Activated CD8-positive, alpha-beta memory T cell treated with anti-CD3 and anti-CD28 coated beads for 36 hours (primary cell): ENCODE results near the gene TP73. TPM values are rescaled to one million over a fixed set of nuclear protein-coding genes. Genes with fewer than 3 reads are reported as not detected.

Source experiments
- CTCF ChIA-PET: fragments of 350-600 bp; sonication (Branson Sonifier 250); formaldehyde crosslinking; loops from one replicate; lab custom pipeline; 2021; ENCODE audit warnings: antibody characterized with exemption; lab: Charles Lee
- POLR2A ChIA-PET: fragments of 350-600 bp; sonication (Branson Sonifier 250); formaldehyde crosslinking; loops from one replicate; lab custom pipeline; 2021; ENCODE audit warnings: antibody characterized with exemption; lab: Charles Lee
- total RNA-seq, 2 experiments: library from RNA; stranded (reverse); gene quantifications; one replicate each; pipeline ENCODE4 v1.2.3, GENCODE V29; 2021

The TP73 gene
- total RNA-seq, 2 experiments from 2014 or later, result 0.84 to 0.95 TPM

DNA sequence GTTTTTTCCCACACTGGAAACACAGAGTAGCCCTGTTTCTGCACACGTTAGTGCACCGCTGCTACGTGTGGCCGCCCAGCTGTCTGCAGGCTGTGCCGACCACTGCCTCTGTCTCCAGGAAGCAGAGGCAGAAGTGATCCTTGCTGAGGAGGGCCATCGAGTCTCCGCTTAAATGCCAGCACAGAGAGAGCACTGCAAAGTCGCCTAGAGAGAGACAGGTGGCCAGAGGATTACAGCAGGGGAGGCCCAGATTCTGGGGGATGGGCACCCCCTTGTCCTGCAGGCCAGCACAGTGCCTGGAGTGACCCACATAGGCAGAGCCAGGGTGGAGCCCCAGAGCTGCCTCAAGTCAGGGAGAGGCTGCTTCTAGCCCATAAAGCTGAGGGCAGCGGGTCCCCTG lies 21.4 kb upstream of the TP73 start:
- POLR2A ChIA-PET, result no interaction called here
- CTCF ChIA-PET, result no interaction called here

- POLR2A ChIA-PET, result no interaction called here
- CTCF ChIA-PET, result interaction anchor here (1.2 kb wide), 1 partner anchor 12 kb away, joined by 3 read pairs; no protein-coding TSS in a partner anchor
Measured at GRCh38 chr1:3631320-3632260, 20.7 kb upstream of the TP73 start.

DNA sequence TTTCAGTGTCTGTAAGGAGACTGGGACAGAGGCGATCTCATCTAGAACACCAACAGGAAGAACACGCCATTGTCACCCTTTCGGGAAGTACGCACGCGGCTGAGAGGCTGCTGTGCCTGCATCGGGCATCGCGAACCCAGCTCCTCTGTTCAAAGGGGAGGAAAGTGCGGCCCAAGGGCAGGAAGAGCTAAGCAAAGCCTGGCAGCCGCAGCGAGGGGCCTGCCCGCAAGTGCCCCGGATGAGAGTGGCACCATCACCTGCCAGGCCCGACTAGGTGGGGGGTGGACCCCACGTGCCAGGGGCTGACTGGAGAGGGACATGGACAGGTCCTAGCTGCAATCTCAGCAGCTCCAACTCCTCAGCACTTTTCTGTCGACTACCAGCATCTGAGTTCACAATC lies 20.0 kb upstream of the TP73 start:
- POLR2A ChIA-PET, result no interaction called here
- CTCF ChIA-PET, result interaction anchor here (1.2 kb wide), 1 partner anchor 13 kb away, joined by 3 read pairs; no protein-coding TSS in a partner anchor

GRCh38 chr1:3632716-3633343 lies 19.5 kb upstream of the TP73 start:
- POLR2A ChIA-PET, result no interaction called here
- CTCF ChIA-PET, result interaction anchor here (1.2 kb wide), 1 partner anchor 14 kb away, joined by 3 read pairs; no protein-coding TSS in a partner anchor

DNA sequence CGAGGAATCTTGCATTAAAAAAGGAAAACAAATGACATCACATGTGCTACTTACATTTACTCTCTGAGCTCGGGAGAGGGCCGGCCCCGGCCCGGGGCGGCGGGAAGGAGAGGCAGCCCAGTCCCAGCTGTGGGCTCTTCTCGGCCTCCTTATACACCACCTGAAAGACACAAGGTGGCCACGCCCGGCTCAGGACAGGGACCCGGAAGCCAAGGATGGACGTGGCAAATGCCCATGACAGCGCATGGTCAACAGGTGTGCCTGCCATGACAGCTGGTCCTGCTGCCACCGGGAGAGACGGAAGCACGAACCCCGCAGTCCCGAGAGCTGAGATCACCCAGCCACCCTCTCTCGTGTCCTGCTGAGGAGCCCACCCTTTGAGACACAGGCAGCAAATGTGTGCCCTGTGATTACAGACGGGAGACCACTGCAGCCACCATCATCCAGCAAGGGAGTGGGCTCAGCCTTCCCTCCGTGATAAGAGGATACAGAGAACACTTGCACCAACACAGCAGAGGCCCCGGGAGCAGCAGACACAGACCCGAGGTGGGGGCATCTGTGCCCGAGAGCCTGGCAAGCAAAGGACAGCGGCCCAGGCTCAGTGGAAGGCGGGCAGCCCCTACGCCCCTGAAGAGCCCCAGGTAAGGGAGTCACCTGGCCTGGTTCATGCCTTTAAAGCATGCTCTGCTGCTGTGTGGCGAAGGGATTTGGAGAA lies 18.8 kb upstream of the TP73 start:
- ChIA-PET POLR2A (no interaction called here), CTCF (no interaction called here)

DNA sequence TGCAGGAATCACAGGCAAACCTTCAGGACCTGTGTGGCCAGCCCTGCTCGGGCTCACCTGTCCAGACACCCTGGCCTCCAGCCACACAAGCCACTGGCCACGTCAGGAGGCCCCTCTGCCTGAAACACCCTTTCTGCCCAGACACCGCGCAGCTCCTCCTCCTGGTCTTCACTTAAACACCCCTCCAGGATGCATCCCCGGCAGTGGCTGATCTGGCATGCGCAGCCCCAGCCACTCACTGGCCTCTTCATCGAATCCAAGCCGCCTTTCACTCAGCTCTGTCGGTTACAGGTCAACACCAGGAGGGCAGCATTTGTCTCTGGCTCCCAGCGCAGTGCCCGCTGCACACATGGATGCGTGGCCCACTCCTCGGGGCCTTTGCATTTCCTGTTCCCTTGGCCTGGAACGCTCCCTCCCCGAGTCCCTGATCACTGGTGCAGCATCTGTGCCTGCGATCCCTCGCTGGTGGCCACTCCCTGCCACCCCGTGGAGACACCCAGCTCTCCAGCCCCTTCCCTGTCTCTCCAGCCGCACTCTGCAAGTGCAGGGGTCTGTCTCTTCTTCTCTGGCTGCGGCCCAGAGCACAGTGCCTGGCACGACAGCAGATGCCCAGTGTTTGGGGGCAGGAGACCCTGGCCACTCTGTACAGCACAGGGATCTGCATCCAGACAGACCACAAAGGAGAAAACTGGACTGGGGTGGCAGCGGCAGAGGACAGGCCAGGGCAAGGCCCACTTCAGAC lies 18.1 kb upstream of the TP73 start:
- ChIA-PET CTCF (no interaction called here), POLR2A (no interaction called here)

- ChIA-PET POLR2A (no interaction called here), CTCF (interaction anchor here (0.9 to 1.0 kb wide), 2 partner anchors 17 to 183 kb away, joined by 3 to 5 read pairs; no protein-coding TSS in a partner anchor)
Measured at GRCh38 chr1:3636080-3636479, 16.2 kb upstream of the TP73 start.

DNA sequence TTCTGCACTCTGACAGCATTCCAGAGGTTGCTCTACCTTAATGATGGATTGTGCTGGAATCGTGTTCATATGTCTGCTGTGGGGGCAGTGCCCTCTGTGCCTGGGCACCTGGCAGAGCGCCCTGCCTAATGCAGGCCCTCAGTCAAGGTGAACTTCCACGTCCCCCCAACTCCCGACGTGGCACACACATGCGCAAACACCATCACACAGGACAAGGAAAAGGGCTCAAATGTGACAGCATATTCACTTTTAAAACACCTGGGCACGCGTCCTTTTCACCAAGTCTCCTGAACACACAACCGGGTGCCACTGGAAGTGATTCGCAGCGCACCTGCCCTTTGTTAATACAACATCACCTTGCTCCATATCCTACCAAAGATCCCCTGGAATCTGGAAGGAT lies 15.8 kb upstream of the TP73 start:
- ChIA-PET POLR2A (no interaction called here), CTCF (no interaction called here)

DNA sequence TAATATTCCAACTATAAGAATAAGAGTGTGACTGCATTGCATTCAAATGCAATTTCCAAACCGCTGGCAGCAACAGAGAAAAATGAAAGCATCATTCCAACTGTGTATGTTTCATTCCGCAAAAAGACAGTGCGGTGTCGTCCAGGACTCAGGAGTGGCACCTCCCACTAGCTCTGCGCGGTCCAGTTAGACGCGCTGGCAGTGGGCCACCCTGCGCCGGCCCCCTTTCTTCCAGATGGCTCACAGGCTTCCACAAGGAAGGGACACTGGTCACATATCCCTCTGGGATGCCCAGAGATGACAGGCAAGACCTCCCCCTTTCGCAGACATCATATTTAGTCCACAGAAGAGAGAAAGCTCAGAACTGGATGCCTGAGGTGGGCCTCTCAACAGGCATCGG lies 14.3 kb upstream of the TP73 start:
- ChIA-PET POLR2A (no interaction called here), CTCF (no interaction called here)

DNA sequence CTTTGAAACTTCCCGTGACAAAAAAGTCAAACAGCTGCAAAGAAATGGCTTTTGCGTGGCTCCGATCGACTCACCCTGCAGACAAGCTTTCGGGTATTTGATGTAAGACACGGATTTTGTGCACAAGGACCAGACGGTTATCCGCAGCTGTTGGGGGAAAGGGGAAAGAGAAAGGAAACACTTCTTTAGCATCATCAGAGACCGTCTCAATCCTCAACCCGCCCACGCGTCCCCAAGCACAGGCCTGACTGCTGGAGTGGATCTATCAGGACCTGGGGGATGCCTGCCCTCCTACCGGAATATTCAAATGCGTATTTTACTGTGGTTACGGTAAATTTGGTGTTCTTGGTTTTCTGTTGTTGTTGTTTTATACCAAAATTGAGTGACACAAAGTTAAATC lies 13.6 kb upstream of the TP73 start:
- POLR2A ChIA-PET, result no interaction called here
- CTCF ChIA-PET, result no interaction called here

DNA sequence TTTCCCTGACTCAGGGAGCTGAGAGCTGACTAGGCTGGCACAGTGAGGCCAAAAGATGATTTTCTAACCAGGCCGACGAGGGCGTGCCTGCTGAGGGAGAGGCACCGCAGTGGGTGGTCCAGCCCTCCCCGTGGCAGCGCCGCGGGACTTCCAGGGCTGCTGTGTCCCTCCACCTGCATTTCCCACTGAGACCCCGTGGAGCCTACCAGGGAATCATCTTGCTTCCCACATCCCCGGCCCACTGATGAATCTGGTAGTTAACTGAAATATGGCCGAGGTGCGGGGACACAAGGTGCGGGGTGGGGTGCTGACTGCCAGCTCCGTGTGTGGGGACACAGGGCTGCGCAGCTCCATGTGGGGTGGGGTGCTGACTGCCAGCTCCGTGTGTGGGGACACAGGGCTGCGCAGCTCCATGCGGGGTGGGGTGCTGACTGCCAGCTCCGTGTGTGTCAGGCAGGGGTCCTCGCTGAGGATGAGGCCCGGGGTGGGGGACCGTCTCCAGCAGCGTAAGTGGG lies 12.9 kb upstream of the TP73 start:
- CTCF ChIA-PET, result no interaction called here

GRCh38 chr1:3640121-3640837 lies 12.0 kb upstream of the TP73 start:
- ChIA-PET CTCF (no interaction called here), POLR2A (no interaction called here)

More for the DNA sequence above, 12.9 kb upstream of the TP73 start:
- POLR2A ChIA-PET, result no interaction called here

DNA sequence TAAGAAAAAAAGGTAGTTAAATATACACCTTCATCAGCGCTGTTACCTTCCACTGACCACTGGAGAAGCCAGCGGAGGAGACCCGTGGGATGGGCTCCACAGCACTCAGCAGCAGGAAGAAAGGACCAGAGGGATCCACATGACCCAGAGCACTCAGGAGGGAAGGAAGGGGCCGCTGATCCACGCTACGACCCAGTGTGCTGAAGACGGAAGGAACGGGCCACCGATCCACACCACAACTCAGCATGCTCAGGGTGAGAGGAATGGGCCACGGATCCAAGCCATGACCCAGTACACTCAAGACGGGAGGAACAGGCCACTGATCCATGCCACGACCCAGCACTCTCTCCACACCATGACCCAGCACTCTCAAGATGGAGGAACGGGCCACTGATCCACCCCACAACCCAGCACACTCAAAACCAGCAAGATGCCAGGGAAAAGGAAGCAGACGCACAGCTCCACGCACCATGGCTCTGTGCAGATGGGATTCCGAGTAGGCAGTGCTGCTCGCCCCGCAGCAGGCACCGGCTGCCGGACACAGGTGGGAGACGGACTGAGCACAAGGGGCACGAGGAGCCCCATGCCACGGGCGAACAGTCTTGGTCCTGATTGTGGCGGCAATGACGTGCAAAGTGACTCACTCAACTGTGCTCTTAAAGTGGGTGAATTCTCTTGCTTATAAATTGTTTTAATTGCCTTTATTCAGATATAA lies 11.1 kb upstream of the TP73 start:
- ChIA-PET CTCF (no interaction called here), POLR2A (no interaction called here)

GRCh38 chr1:3641816-3642215 lies 10.5 kb upstream of the TP73 start:
- CTCF ChIA-PET, result no interaction called here
- POLR2A ChIA-PET, result no interaction called here

DNA sequence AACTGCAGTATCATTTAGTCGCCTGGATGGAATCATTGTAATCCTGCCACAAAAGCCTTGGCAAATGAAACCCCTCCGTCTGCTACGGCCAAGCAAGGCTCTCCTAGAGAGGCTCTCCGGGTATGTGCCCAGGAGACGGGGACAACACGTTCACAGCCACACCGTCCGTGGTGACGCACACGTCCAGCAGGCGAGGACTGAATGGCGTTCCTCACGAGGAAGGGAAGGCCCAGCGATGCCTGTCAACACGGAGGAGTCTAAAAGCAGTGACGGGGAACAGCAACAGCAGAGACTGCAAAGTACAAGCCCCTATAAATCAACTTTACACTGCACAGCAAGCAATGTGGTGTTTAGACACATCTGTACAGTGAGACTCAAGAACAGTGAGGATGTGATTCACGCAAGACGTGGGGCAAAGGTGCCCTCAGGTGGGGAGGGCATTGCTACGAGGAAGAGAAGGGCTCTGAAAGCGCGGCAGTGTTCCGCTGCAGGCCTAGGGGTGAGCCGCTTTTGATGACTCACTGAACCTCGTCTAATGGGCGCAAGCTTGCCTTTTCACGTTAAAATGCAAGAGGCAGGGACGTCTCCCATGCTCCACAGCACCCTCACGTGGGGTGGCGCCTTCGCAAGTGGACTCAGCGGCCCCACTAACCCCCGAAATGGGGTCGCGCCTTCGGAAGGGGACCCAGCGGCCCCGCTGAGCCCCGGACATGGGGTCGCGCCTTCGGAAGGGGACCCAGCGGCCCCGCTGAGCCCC lies 9.2 kb upstream of the TP73 start:
- ChIA-PET POLR2A (no interaction called here), CTCF (no interaction called here)

DNA sequence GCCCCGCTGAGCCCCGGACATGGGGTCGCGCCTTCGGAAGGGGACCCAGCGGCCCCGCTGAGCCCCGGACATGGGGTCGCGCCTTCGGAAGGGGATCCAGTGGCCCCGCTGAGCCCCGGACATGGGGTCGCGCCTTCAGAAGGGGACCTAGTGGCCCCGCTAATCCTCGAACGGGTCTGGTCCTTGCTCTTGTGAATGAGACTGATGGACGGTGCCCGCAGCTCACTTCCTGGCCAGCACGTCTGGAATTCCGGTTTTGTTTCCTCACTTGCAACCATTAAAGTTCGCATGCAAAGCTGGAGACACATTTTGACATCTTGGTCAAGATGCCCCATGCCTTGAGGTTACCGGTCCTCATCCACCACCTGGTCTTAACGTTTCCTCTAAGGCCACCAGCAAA lies 8.0 kb upstream of the TP73 start:
- POLR2A ChIA-PET, result no interaction called here
- CTCF ChIA-PET, result interaction anchor here (1.3 kb wide), 1 partner anchor 25 kb away, joined by 3 read pairs; no protein-coding TSS in a partner anchor

GRCh38 chr1:3645247-3645646 lies 7.1 kb upstream of the TP73 start:
- ChIA-PET POLR2A (no interaction called here), CTCF (interaction anchor here (1.3 kb wide), 1 partner anchor 26 kb away, joined by 3 read pairs; no protein-coding TSS in a partner anchor)
